Effector memory CD4-positive, alpha-beta T cell (primary cell): ENCODE data around the gene TP53I13.

Experiments
- DNase-seq, 3 donors: peaks; one replicate each; pipeline ENCODE4 v3.0.0-alpha.2; 2020
- H3K27ac ChIP-seq: 2 replicates; pipeline ENCODE4 v1.7.0; 2013; ENCODE audit warnings: mild to moderate bottlenecking, low read length, moderate library complexity; ENCODE audit not compliant: insufficient read depth, poor library complexity, severe bottlenecking
- H3K27me3 ChIP-seq: replicated peaks from 2 replicates; pipeline ENCODE4 v1.7.0; 2013; ENCODE audit warnings: mild to moderate bottlenecking, low read length; ENCODE audit not compliant: insufficient read depth, control insufficient read depth, poor library complexity, severe bottlenecking
- H3K36me3 ChIP-seq: 2 replicates; pipeline ENCODE4 v1.7.0; 2013; ENCODE audit warnings: mild to moderate bottlenecking, low read length, moderate library complexity; ENCODE audit not compliant: control insufficient read depth, insufficient read depth
- H3K4me1 ChIP-seq: 2 replicates; pipeline ENCODE4 v1.7.0; 2013; ENCODE audit warnings: low read length, mild to moderate bottlenecking; ENCODE audit not compliant: control insufficient read depth, insufficient read depth, poor library complexity, severe bottlenecking
- H3K4me3 ChIP-seq: 2 replicates; pipeline ENCODE4 v1.7.0; 2013; ENCODE audit warnings: low read length, low read depth, mild to moderate bottlenecking; ENCODE audit not compliant: insufficient read depth, poor library complexity, severe bottlenecking
- H3K9me3 ChIP-seq: 2 replicates; pipeline ENCODE4 v1.7.0; 2013; ENCODE audit warnings: mild to moderate bottlenecking, low read length, moderate library complexity; ENCODE audit not compliant: control insufficient read depth
- total RNA-seq, 3 donors: gene quantifications; one replicate each; lab custom pipeline; 2026; lab: John Stamatoyannopoulos, UW

Gene TP53I13, protein sequence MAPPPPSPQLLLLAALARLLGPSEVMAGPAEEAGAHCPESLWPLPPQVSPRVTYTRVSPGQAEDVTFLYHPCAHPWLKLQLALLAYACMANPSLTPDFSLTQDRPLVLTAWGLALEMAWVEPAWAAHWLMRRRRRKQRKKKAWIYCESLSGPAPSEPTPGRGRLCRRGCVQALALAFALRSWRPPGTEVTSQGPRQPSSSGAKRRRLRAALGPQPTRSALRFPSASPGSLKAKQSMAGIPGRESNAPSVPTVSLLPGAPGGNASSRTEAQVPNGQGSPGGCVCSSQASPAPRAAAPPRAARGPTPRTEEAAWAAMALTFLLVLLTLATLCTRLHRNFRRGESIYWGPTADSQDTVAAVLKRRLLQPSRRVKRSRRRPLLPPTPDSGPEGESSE
- total RNA-seq = 80.7 to 94.0 (median 85.6) reads per million in 3 donors

DNA sequence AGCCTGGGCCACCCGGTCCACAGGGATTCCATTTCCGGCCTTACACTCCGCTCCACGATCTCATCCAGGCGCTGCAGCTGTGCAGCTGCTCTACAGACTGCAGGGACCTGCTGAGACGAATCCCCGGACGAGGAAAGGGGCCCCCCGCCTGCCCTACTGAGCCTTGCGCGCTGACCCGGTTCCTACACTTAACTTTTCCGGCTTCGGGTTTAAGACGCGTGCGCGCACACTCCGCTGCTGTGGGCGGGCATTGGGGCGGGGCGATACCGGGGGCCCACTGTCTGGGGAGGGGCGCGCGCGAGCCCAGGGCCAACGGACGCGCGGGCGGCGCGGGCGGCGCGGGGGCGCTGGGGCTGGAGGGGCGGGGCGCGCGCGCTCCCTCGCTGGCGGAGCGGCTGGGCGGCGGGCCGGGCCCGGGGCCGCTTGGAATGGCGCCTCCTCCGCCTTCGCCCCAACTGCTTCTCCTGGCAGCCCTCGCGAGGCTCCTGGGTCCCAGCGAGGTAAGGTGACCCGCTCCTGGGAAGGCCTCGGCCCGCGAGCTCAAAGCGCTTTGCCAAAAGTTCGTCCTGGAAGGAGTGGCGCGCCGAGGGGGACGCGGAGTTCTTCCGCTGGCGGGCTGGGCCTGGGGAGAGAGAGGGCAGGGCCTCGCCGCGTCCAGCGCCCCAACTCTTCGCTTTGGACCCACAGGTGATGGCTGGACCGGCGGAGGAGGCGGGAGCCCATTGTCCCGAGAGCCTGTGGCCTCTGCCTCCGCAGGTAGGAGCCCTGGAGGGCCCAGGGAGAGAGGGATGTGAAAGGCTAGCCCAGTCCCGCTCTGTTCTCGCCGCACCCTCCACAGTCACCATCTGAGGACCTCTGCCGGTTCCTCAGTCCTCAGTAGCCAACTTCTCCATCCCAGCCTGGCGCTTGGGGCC, at the start of gene TP53I13:
Gene TP53I13 (plus strand): TSS at position 371 of the 914 bp plus-strand sequence. CDS start 58 bp downstream, at position 429.
- Histone ChIP-seq H3K36me3 (no peaks in the 10 kb centered on the region), H3K27me3 (no peaks in the 10 kb centered on the region), H3K9me3 (no peaks in the 10 kb centered on the region), H3K27ac (peak within 1 kb of the TSS; percentile 72), H3K4me3 (peak within 1 kb of the TSS; percentile 73), H3K4me1 (peaks cover 29% of the 10 kb centered on the region)
- DNase-seq = peak; percentile 81 to 85 (median 82)

DNA sequence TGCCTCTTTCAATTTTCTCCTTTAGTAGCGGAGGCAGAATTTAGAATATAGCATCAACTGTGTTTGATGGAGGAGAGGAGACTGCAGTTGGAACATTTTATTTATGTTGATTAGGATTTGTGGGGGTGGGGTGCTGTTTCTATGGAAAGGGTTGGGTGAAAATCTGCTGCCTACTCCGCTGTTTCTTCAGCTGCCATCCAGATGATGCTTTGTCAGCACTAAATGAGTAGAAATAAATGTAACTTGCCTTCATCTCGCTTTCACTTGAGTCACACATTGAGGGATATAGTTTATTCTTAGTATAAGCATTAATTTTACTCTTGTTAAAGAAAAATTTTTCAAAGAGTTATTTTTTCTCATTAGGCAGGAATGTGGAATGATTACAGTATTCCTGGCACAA, 43.8 kb upstream of the TP53I13 start:
- H3K4me1 ChIP-seq = no peaks in the 10 kb centered on the region
- H3K9me3 ChIP-seq = no peaks in the 10 kb centered on the region
- no peak overlapping the region for H3K27ac ChIP-seq
- H3K36me3 ChIP-seq = peaks cover 15% of the 10 kb centered on the region
- DNase-seq = no peak
- no peaks in the 10 kb centered on the region for H3K27me3 ChIP-seq
- H3K4me3 ChIP-seq = no peak overlapping the region

DNA sequence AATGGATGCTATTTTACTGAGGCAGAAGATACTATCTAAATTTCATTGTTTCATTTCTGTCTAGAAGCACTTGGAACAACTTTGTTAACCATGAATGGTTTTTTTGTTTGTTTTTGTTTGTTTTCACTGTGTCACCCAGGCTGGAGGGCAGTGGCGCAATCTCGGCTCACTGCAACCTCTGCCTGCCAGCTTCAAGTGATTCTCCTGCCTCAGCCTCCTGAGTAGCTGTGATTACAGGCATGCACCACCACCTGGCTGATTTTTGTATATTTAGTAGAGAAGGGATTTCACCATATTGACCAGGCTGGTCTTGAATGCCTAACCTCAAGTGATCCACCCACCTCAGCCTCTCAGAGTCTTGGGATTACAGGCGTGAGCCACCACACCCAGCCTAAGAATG, 42.2 kb upstream of the TP53I13 start:
- H3K27me3 ChIP-seq = no peaks in the 10 kb centered on the region
- H3K4me1 ChIP-seq = no peaks in the 10 kb centered on the region
- H3K9me3 ChIP-seq = no peaks in the 10 kb centered on the region
- no peak overlapping the region for H3K27ac ChIP-seq
- no peak overlapping the region for H3K4me3 ChIP-seq
- no peak for DNase-seq
- H3K36me3 ChIP-seq = peaks cover 18% of the 10 kb centered on the region

DNA sequence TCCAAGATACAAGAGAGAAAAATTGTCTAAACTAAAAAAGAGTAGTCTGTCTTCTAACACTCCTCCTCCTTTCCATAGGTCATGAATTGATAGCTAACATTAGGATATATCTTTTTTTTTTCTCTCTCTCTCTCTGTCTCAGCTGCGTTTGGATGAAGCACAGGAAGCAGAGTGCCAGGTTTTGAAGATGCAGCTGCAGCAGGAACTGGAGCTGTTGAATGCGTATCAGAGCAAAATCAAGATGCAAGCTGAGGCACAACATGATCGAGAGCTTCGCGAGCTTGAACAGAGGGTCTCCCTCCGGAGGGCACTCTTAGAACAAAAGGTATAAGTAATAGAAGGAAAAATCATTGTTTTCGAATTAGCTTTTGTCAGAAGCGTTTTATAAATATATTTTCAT, 34.5 kb upstream of the TP53I13 start:
- H3K27me3 ChIP-seq = no peaks in the 10 kb centered on the region
- no peaks in the 10 kb centered on the region for H3K9me3 ChIP-seq
- no peak overlapping the region for H3K27ac ChIP-seq
- no peaks in the 10 kb centered on the region for H3K4me1 ChIP-seq
- no peak overlapping the region for H3K4me3 ChIP-seq
- H3K36me3 ChIP-seq = peaks cover 24% of the 10 kb centered on the region
- DNase-seq = no peak

DNA sequence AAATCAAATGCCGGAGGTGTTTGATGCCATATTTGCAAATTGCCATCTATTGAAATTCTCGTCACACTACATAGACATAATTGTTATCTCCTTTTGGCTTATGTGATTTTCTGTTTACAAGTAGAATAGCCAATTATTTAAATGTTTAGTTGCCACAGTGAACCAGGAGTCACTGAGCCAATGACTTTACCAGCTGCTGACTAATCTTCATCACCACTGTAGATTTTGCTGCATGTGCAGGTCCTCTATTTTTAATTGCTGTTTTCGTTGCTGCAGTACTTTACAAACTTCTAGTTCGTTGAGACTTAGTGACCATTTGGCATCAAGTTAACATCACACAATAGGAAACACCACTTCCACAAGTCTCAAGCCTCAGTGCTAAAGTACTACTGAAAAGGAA, 24.4 kb upstream of the TP53I13 start:
- no peaks in the 10 kb centered on the region for H3K9me3 ChIP-seq
- no peak overlapping the region for H3K4me3 ChIP-seq
- no peak overlapping the region for H3K27ac ChIP-seq
- H3K27me3 ChIP-seq = no peaks in the 10 kb centered on the region
- H3K36me3 ChIP-seq = peaks cover 21% of the 10 kb centered on the region
- H3K4me1 ChIP-seq = no peaks in the 10 kb centered on the region
- DNase-seq = no peak

DNA sequence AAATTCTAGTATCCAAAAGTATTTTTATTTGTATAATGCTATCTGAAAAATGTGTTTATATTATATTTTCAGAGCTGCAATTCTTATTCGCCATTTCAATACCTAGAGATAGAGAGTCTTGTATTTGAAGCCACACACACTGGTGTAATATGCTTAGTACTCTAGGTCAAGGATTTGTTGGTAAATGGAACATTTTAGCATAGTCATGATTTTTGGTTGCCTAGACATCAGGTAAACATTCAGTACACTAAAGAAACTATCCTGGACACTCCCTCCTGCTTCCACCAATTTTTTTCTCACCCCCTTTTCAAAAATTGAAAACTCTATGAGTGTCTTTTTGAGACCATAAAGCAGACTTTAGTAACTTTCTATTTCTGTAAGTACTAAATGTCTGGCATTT, 22.4 kb upstream of the TP53I13 start:
- no peak for DNase-seq
- H3K36me3 ChIP-seq = peaks cover 21% of the 10 kb centered on the region
- no peaks in the 10 kb centered on the region for H3K27me3 ChIP-seq
- H3K4me1 ChIP-seq = no peaks in the 10 kb centered on the region
- H3K27ac ChIP-seq = no peak overlapping the region
- no peaks in the 10 kb centered on the region for H3K9me3 ChIP-seq
- no peak overlapping the region for H3K4me3 ChIP-seq

DNA sequence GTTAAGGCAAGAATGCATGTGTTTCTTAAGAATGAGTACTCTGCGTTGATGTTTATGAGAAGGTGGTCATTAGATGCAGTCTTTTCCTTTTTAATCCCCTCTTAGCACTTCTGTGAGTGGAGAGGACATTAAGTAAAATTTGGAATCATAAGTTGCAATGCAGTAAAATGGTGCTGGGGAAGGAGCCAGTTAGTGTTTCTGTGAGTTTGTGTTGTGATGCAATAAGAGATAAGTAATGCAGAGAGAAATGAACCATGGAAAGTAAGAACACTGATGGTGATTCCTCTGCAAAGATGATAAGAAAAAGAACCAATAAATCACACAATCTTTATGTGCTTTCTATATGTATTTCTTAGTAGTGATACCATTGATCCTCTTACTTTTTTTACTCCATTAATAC, 21.7 kb upstream of the TP53I13 start:
- DNase-seq = no peak
- H3K4me3 ChIP-seq = no peak overlapping the region
- no peaks in the 10 kb centered on the region for H3K9me3 ChIP-seq
- no peaks in the 10 kb centered on the region for H3K4me1 ChIP-seq
- H3K36me3 ChIP-seq = peaks cover 21% of the 10 kb centered on the region
- H3K27me3 ChIP-seq = no peaks in the 10 kb centered on the region
- H3K27ac ChIP-seq = no peak overlapping the region

DNA sequence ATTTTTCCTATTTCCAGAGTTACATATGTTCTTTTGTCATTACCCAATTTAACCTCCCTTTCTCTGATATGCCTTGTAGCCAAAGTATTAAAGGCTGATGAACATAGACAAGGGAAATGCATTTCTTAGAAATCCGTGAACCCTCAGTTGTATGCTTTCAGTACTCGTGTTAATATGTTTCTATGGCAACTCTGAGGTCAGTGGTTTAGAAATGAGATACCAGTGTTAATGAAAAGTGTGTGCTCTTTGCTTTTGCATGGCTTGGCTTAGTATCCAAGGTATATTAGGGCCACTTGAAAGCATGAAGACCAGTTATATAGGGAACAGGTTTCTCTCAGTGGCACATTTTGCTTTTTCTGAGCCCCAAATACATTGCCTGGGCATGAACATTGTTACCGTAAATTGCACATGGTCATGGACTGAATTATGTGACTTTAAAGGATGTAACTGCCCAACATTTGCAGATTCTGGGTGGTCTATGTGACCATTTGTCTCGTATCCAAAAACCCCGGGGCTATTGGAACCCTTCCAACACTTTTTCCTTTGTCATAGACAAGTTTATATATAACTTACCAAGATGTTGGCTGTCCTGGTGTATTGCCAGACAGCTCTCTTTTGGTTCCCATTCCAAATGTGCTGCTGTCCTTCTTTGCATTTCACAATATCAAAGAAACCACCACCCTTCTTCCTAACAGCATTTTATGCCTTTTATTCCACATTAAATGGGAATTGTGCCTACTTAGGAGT, 19.2 kb upstream of the TP53I13 start:
- no peaks in the 10 kb centered on the region for H3K9me3 ChIP-seq
- DNase-seq = no peak
- H3K4me1 ChIP-seq = no peaks in the 10 kb centered on the region
- H3K27ac ChIP-seq = no peak overlapping the region
- no peaks in the 10 kb centered on the region for H3K27me3 ChIP-seq
- H3K36me3 ChIP-seq = peaks cover 4% of the 10 kb centered on the region
- no peak overlapping the region for H3K4me3 ChIP-seq

DNA sequence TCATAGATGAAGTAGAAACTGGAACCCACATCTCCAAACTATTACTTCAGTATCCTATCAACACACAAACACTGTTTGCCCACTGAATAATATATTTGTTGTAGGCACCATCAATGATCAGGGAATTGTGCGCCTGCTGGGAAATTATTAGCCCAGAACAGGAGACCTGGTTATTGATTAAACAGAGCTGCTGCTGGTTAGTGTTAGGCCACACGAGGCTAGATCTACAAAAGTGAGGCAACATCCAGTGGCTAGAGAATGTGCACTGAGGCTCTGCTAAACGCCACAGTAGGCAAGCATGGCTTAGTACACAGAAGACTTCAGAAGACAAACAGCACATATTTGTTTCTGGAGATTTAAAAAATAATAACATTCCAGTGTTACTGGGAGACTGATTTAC, 12.7 kb upstream of the TP53I13 start:
- Histone ChIP-seq H3K27ac (no peak overlapping the region), H3K4me1 (no peaks in the 10 kb centered on the region), H3K4me3 (no peak overlapping the region), H3K27me3 (no peaks in the 10 kb centered on the region), H3K9me3 (no peaks in the 10 kb centered on the region), H3K36me3 (no peaks in the 10 kb centered on the region)
- DNase-seq = no peak
